DMS153 (cell line): ENCODE results near the gene LAMA3.
"Not testable (repeated sequence)": the region's sequence is repeated elsewhere in the genome, so short reads cannot be mapped to it uniquely, and the experiment has no call there.

ENCODE experiments used
- DNase-seq: peaks from one replicate; lab custom pipeline; 2025; lab: John Stamatoyannopoulos, UW

LAMA3 gene

DNA sequence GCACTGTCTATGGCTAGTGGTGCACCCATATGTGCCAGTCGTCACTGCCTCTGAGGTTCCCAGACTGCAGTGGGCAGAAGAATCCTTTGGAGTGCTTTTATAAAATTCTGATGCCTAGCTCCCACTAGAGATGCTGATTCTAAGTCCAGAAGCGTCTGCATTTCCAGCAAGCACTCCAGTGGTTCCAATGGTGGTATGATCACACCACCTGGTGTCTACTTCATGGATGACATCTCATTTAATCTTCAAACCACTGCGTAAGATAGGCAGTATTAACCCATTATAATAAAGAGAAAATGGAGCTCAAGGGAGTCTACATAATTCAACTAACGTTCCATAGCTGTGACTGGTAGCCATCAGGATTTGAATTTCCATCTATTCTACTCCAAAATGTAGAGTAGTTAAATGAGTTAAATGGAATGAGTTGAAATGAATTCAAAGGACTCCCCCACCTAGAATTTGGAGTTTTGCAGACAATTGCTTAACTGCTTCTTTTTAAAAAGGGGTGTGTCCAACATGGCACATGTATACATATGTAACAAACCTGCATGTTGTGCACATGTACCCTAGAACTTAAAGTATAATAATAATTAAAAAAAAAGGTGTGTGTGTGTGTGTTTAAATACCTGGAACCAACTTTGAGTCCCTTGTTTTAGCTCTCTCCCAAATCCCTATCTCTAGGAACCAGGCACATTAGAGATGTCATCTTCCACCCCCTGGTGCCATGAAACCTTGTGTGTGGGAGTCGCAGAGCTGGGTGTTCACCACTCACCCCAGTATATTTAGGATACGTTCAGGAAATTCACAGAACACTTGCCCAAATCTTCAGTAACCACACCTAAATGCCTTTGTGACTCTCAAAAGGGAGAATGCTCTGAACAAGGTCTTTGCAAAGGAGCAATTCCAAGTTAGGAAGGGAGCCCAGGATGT is 14.1 kb downstream of the LAMA3 start:
- peak; percentile 47 for DNase-seq

DNA sequence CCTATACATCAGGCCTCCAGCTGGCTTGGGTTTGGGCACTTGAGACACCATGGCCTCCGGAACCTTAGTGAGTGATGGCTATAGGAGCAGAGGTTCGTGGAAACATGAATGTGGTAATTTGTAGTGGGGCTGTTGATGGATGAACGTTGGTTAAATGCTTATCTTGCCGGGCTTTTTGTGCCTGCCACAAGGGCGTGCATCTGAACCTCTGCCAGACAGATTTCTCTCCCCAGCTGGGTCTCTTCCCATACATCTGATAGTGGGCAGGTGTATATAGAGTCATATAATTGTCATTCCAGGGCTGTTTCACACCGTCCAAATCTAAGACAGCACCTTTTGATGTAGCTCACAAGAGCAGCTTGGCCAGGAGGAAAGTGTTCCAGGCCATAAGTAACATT is 14.7 kb downstream of the LAMA3 start:
- no peak for DNase-seq

DNA sequence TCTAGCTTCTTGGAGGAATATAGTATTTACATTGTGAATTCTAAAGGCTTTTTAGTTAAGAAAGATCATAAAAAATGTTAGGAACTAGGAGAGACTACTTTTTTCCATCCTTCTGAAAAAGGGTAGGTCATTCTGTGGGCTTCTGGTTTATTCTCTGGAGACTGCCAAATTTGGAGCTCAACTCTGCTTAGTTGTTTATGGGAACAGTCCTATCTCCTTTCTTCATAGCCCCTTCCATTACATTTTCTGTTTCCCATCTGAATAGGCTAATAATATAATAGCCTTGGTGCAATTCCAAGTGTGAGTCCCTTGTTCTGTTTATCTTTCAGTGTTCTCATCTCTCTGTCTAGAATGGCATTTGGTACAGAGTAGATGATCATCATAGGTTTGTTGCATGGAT is 15.6 kb downstream of the LAMA3 start:
- no peak for DNase-seq

DNA sequence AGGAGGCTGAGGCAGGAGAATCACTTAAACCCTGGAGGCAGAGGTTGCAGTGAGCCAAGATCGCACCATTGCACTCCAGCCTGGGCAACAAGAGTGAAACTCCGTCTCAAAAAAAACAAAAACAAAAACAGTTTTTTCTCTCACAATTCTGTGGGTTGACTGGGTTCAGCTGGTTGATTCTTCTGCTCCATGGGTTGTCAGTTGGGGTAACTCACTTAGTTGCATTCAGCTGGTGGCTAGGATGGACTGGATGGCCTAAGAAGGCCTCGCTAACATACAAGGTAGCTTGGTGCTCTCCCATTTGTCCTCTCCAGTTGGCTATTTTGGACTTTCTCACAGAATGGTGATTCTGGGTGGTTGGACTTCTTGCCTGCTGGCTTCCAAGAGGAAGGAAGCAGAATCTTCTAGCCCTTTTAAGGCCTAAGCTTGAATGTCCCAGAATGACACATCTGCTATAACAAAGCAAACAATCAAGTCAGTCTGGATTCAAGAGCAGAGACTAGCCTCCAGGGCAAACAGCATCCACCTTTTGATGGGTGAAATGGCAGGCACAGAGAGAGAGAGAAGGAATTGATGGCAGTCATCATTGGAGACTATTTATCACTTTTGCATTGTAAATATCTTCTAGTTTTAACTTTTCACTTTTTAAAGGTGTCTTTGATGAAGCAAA is 17.9 kb downstream of the LAMA3 start:
- DNase-seq = no peak

DNA sequence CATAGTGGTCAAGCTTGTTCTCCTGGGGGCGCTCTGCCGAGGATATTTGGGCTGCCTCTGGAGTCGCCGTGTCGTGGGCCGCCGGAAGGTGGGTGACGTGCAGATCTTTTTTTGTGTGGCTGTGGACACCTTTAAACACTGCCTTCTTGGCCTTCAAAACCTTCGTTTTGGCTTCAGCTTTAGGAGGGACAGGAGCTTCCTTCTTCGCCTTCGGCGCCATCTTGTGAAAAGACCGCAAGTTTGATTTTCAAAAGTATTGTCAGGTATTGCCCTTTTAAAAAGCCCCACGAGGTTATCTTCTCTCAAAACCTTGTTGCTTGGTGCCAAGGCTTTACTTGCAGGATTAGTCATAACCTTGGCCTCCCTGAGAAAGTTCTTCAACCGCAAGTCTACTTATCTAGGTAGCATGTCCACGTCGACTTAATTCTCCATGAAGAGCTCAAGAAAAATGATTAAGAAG is 20.8 kb downstream of the LAMA3 start:
- no peak for DNase-seq

DNA sequence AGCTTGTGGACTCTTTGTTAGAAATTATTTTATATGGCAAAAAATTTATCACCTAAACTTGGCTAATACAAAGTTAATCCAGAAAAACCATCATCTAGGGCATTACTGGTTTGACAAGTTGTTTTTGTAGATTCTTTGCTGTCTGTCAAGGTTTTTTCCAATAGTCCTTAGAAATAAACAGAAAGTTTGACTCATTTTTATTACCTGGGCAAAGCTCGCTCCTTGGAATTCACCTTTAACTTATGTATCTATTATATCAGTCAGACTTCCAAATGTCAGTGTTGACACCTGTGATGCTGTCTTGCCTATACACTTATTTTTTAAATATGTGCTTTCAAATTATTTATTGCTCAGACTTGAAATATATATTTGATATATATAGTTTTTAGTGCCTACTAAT is 21.7 kb downstream of the LAMA3 start:
- no peak for DNase-seq

DNA sequence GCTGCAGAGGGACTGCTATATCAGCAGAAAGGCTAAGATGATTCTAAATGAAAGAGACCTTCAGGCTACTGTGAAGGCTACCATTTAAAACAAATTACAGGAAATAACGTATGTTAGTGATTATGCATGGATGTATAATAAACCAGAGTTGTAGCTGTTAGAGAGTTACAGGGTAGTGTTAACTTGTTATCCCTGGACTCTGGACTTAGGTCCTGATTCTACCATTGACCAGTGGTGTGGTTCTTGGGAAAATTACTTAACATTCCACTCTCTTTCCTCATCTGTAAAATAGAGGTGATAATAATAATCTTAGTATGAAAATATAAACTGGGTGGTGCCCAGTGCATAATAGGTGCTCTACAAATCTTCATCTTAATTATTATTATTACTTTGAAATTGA is 22.2 kb downstream of the LAMA3 start:
- DNase-seq = no peak

DNA sequence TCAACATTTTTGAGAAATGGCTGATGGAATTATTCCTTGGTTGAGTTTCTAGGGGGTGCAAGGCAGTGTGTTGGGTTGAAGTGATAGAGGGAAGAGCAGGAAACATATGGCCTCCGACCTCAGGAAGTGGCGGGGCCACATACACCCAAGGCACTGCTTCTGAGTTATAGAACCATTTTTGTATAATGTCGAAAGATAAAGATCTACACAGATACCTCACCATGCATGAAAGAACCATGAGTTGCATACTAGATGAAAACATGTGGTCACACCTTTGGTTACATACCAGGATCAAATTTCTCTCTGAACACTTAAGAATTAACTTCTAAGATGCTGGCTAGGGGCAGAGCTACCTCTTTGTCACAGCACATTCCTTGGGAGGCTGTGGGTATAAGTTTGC is 23.2 kb downstream of the LAMA3 start:
- no peak for DNase-seq

DNA sequence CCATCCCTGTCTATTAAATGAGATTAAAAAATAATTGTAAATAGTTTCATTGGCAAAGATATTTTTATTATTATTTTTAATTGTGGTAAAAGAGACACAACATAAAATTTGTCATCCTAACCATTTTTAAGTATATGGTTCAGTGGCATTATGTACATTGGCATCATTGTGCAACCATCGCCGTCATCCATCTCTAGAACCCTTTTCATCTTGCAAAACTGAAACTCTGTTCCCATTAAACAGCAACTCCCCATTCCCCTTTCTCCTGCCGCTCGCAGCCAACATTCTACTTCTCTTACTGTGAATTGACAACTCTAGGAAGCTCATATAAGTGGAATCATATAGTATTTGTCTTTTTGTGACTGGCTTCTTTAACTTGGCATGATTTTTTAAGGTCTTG is 25.3 kb downstream of the LAMA3 start:
- DNase-seq = no peak

DNA sequence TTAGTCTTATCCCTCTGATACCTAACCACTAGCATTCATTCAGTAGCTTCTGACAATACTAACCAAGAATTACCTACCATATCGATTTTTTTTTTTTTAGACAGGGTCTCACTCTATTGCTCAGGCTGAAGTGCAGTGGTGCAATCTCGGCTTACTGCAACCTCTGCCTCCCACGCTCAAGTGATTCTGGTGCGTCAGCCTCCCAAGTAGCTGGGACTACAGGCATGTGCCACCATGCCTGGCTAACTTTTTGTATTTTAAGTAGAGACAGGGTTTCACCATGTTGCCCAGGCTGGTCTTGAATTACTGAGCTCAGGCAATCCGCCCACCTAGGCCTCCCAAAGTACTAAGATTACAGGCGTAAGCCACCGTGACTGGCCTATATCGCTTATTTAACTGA is 26.8 kb downstream of the LAMA3 start:
- not testable (repeated sequence) for DNase-seq

DNA sequence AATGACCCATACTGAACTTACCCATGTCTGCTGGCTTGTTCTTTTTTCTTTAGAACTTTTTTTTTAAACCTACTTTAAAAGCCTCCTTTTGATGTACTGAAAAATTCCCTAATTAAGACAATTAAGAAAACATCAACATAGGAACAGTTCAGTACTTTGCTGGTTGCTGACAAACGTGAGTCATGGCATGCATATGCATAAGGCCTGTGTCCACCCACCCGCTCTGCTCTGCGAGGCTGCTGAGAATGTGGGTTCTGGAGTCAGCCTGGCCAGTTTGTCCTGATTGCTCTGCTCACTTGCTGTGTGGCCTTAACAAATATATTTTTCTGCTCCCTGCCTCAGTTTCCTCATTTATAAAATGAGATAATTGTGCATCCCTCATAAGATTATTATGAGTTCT is 27.3 kb downstream of the LAMA3 start:
- DNase-seq = no peak

DNA sequence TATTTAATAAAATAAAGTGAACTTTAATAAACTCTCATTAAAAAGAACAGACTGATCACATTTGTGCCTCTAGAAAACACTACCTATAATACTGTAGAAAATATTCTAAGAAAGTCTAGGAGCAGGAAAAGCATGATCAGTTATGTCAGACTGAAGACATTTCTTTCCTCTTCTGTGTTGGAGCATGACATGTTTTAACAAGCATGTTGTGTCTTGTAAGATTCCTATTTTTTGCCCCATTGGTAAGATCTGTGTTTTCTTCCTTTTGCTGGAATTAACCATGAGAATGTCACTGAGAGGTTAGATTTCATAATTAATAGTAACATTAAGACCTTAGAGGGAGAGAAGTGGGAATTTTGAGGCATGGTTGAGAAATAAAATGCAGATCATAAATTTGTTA is 27.7 kb downstream of the LAMA3 start:
- DNase-seq = no peak

DNA sequence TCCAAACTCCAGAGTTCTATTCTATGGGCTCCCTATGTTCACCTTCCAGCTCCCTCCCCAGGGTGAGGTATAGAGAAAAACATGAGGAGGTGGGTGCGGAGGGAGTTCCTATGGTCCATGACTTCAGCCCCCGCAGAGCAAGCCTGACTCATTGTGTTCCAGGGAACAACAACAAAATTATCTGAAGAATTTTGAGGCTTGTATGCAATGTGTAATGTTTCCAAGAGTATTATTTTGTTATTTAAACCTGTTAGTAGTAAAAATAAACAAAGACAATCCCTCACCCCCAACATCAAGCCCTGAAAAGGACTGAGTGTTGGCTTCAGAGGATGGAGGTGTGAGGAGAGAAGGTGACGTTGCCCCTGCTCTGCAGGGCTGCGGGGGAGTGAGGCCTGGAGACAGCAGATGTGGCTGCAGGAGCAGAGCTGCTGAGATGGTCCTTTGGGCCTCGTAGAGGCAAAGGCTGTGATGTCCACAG is 29.0 kb downstream of the LAMA3 start:
- no peak for DNase-seq

DNA sequence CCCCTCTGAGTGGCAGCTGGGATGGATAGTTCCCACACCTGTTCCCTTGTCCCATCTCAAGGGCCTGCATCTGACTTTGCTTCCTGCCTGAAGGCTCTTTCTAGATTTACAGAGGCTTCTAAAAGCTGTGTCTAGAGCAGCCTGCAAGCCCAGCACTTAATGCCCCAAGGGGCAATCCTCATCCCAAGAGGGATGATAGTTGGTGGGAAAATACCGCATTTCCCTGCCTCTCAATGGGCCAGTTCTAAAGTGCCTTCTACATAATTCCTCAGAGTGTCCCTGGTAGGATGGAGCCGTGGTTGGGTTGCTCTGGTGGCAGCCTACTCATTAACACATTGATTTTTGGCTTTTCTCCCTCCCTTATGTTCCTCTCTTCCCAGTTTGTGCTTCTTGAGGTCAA is 29.5 kb downstream of the LAMA3 start:
- no peak for DNase-seq

DNA sequence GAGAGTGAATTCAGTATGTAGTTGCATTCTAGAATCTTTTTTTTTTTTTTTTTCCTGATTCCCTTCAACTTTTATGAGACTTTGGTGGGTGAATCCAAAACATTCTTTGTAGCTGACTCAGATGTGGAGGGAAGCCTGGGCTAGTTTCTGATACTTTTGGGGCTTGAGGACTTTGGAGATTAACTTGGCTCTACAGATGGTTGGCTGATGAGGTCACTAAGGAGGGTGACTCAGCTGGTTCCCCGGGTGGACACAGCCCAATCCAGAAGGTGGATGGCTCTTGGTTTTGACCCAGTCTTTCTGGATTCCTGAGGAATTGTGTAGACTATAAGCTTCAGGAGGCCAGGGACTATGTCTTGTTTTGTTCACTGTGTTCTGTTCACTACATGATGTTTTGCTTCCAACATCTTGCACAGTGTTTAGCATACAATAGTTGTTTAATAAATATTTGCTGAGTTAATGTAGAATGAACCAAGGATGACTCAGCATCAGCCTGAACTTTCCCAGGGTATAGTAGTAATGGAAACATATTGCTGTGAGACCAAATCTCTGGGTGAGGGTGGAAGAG is 30.5 kb downstream of the LAMA3 start:
- no peak for DNase-seq

DNA sequence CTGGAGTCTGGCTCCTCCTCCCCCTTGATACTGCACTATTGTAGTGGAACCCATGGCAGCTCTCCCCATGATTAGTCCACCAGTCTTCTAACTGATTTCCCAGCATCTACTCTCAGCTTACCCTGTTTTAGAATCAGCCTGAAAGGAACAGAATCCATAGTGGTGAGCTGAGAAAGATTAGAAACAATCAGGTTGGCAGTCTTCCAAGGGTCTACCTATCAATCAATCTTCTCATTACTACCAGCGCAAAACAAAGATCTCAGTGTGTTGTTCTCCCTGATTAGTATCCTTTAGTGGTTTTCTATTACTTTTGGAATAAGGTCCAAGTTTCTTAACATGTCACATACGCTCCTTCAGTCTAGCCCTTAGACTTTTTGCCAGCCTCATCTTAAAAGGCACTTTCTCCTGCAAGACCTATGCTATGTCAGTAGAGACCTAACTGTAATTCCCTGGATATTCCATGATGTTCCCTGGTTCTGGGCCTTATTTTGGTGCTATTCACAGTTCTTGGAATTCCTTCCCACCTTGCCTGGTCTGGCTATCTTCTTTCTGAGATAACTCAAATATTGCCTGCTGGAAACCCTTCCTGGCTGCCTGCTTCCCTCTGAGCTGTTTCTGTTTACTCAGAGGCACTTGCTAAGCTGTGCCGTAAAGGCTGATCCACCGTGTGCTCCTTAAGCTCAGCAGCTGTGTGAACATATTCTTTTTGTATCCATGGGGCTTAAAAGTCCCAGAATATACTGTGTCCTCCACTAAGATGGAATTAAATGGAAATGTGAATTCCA is 32.6 kb downstream of the LAMA3 start:
- no peak for DNase-seq

DNA sequence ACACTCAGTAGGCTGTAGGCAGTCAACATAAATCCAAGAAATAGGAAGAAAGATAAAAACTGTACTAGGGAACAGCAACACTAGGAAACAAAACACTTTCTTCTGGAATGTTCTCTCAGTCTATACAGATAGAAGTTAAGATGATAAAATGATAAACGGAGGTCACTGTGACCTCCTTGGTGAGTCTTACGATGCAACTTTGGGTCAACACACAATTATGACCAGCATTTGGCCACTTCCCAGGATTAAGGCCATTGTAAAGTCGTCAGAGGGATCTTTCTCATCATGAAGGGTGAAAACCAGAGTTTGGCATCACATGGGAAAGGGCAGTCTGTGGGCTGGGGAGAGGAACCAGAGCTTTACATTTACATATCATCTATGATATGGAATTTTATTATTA is 33.4 kb downstream of the LAMA3 start:
- no peak for DNase-seq

DNA sequence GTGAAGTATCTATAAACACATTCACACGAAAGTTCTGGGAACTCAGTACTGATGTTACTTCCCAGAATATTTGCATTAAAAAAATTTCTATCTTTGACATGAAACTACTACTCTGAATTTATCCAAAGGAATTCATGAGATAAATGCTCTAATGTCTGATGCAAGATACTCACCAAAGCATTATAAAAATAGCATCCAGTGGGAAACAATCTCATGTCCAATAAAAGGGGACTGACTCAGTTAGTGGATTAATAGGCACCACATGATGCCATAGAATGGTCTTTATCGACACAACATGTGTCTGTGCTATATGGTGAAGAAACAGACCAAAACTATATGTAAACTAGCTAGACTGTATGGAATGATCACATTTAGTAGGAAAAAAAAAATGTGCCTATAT is 33.9 kb downstream of the LAMA3 start:
- no peak for DNase-seq

DNA sequence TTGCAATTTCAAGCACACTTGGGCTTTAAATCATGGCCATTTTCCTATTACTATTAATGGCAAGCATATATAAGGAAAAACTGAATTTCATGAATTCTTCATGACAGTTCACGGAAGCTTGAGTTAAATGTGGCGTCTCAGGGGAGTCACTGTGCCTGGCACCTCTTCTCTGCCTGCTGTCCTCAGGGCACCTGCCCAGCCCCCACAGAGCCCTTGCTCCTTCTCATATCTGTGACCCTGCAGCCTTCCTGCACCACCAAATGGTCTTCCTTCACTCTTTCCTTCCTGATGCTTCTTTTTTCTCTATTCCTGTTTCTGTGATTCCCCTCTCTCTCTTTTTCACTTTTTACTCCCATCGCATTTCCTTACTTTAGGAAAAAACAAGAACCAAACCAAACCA is 35.4 kb downstream of the LAMA3 start:
- DNase-seq = no peak

DNA sequence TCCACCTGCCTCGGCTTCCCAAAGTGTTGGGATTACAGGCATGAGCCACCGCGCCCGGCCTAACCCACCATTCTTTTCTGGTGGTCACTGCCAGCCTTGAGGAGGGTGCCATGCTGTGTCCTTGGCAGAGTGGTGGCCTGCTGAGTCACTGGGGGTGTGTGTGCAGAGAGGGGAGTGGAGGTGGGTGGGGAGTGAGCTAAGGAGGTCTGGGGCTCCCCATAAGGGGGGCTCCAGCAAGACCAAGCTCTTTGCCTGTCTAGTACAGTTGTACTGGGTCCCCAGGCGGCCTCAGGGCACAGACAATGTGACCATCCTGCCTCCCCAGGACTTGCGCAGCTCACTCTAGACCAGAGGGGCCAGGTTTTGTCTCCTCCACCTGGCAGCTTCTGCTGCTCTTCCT is 36.1 kb downstream of the LAMA3 start:
- no peak for DNase-seq

DNA sequence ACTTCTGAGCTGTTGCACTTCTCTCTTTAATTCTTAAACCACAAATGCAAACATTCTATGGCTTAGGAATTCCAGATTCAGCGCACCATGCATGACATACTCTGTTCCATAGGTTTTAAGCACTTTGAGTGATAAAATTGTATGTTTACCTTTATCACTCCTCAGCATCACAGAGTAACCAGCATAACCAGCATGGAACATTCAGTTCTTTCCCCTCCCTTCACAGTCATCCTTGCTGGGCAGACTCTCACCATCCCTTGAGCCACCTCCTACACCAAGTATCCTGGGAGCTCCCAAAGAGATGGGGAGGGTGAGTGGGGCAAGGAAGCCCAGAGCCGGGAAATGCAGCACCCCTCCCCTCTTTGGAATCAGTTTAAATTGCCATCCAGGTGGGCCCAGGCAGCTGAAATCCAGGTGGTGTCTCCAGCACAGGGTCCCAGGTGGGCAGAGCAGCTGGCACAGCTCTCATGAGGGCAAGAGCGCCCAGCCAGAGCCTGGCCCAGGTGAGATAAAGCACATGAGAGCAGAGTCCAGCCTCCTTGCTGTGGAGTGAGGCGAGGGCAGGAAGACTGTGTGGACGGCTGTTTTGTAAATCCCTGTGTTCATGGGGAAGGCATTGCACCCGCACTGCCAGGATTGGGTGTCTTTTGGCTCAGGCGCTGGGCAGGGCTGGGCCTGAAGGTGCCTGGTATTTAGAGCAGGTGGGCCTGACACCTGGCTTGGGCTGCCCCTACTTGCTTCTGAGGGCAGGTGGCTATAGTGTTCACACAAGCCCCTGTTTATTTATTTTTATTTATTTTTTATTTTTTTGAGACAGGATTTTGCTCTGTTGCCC is 36.8 kb downstream of the LAMA3 start:
- no peak for DNase-seq
